ENCODE results near the gene GLS. TPM values are rescaled to one million over a fixed set of nuclear protein-coding genes. Genes with fewer than 3 reads are reported as not detected.

Gene GLS
- total and polyA plus RNA-seq, 9 of the 15 experiments (the other 6 are each of a cell fraction or from before 2014, with no cell fraction given): 13.7 to 77.5 (median 48.2) TPM

DNA sequence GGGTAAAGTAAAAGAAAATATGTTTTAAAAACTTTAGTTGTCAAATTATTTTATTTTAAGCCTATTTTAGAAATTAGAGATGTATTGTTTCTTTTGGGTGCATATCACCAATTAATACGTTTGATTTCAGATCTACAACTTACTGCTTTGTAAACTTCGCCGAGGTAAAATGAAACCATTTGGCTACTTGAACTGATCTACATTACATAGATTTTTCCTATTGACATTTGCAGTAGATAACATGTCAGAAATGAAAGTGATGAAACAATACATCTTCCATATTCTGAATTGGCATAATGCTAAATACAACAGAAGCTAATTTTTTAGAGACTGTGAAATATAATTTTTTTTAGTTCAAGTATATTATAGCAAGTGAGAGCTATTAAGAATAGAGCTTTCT, 39.5 kb downstream of the GLS start:
- no peak overlapping the region for H3K9ac ChIP-seq (ENCODE audit: insufficient read depth in 1 of 2, low read depth in 2 of 2, low read length in 2 of 2)
- ChIA-PET POLR2A (no interaction called here), CTCF (ENCODE audit: low intra/inter-chr PET ratio) (no interaction called here)
- H4K20me1 ChIP-seq (replicated peaks; ENCODE audit: control insufficient read depth, insufficient read depth, low read length): no peaks in the 10 kb centered on the region
- FAIRE-seq: no peak
- H3K27me3 ChIP-seq (ENCODE audit: control insufficient read depth in 2 of 2, insufficient read depth in 2 of 2, low read length in 2 of 2): no peaks in the 10 kb centered on the region
- no peak overlapping the region for H3K4me2 ChIP-seq (ENCODE audit: insufficient read depth, low read length)
- no peaks in the 10 kb centered on the region for H3K9me1 ChIP-seq (ENCODE audit: control insufficient read depth, insufficient read depth, low read length)
- no peak overlapping the region for H3K27ac ChIP-seq (ENCODE audit: extremely low read depth, low read depth, low read length)
- ATAC-seq: no peak
- no peaks in the 10 kb centered on the region for H3K9me3 ChIP-seq (replicated peaks; ENCODE audit: control insufficient read depth, insufficient read depth, low read depth, low read length)
- in situ Hi-C loops (cut with MboI): no loop called here
- no TSS peak for BruUV-seq (replicated peaks)
- no peak overlapping the region for H3K4me3 ChIP-seq
- H2AFZ ChIP-seq (ENCODE audit: low read depth, low read length): no peak overlapping the region
- no peak for DNase-seq (ENCODE audit: extremely low read depth in 1 of 4, low spot score in 3 of 4)
- peaks cover 84% of the 10 kb centered on the region for H3K36me3 ChIP-seq (ENCODE audit: control insufficient read depth, insufficient read depth, low read length)
- no peaks in the 10 kb centered on the region for H3K4me1 ChIP-seq (replicated peaks in 1 of 2; ENCODE audit: control insufficient read depth in 2 of 2, insufficient read depth in 2 of 2, low read length in 2 of 2)
- TF ChIP-seq ELF4 (CRISPR knock-in tag; IDR thresholded peaks at IDR 0.05) (no peak), ERF (CRISPR knock-in tag; IDR thresholded peaks at IDR 0.05) (no peak), ZNF23 (CRISPR knock-in tag; IDR thresholded peaks at IDR 0.05) (no peak), MEF2D (tag; conservative IDR thresholded peaks at IDR 0.05; ENCODE audit: low read depth) (no peak), ZSCAN29 (IDR thresholded peaks at IDR 0.05) (no peak), SPI1 (IDR thresholded peaks at IDR 0.05; ENCODE audit: borderline replicate concordance, low read depth, low read length) (no peak), NCOA4 (IDR thresholded peaks at IDR 0.05; ENCODE audit: partially characterized antibody) (no peak)
- no peaks in the 10 kb centered on the region for H3K79me2 ChIP-seq (ENCODE audit: control insufficient read depth, insufficient read depth, low read length)
- intact Hi-C loops (cut with micrococcal nuclease): no loop called here
- 100% methylated on average over 3 of the region's 3 CpGs for WGBS (ENCODE audit: insufficient coverage, low coverage, missing lambda C conversion rate)

- FAIRE-seq (no peak), DNase-seq (ENCODE audit: extremely low read depth in 1 of 4, low spot score in 3 of 4) (no peak), ATAC-seq (no peak)
- no peak overlapping the region for H3K4me2 ChIP-seq (ENCODE audit: insufficient read depth, low read length)
- BruUV-seq (replicated peaks): no TSS peak
- ChIA-PET POLR2A (interaction anchor here (0.7 kb wide), 1 partner anchor 329 kb away, joined by 3 read pairs; no protein-coding TSS in a partner anchor), CTCF (ENCODE audit: low intra/inter-chr PET ratio) (no interaction called here)
- H3K9ac ChIP-seq (ENCODE audit: insufficient read depth in 1 of 2, low read depth in 2 of 2, low read length in 2 of 2): no peak overlapping the region
- intact Hi-C loops (cut with micrococcal nuclease): no loop called here
- in situ Hi-C loops (cut with MboI): no loop called here
- H3K36me3 ChIP-seq (ENCODE audit: control insufficient read depth, insufficient read depth, low read length): peaks cover 90% of the 10 kb centered on the region
- no peaks in the 10 kb centered on the region for H3K79me2 ChIP-seq (ENCODE audit: control insufficient read depth, insufficient read depth, low read length)
- H4K20me1 ChIP-seq (replicated peaks; ENCODE audit: control insufficient read depth, insufficient read depth, low read length): no peaks in the 10 kb centered on the region
- H3K9me1 ChIP-seq (ENCODE audit: control insufficient read depth, insufficient read depth, low read length): no peaks in the 10 kb centered on the region
- no peak overlapping the region for H3K27ac ChIP-seq (ENCODE audit: extremely low read depth, low read depth, low read length)
- H3K4me3 ChIP-seq: no peak overlapping the region
- WGBS (ENCODE audit: insufficient coverage, low coverage, missing lambda C conversion rate): 79% methylated on average over 1 of the region's 1 CpG
- H3K4me1 ChIP-seq (replicated peaks in 1 of 2; ENCODE audit: control insufficient read depth in 2 of 2, insufficient read depth in 2 of 2, low read length in 2 of 2): no peaks in the 10 kb centered on the region
- TF ChIP-seq TBL1XR1 (IDR thresholded peaks at IDR 0.05; ENCODE audit: low read length in 2 of 2) (no peak), ZNF75A (CRISPR knock-in tag; IDR thresholded peaks at IDR 0.05) (no peak), MCM5 (IDR thresholded peaks at IDR 0.05; ENCODE audit: low read depth) (no peak)
- H2AFZ ChIP-seq (ENCODE audit: low read depth, low read length): no peak overlapping the region
- H3K9me3 ChIP-seq (replicated peaks; ENCODE audit: control insufficient read depth, insufficient read depth, low read depth, low read length): no peaks in the 10 kb centered on the region
- H3K27me3 ChIP-seq (ENCODE audit: control insufficient read depth in 2 of 2, insufficient read depth in 2 of 2, low read length in 2 of 2): no peaks in the 10 kb centered on the region
Measured at GRCh38 chr2:190922376-190922775, 41.8 kb downstream of the GLS start.

Data from K562 (cell line).